ENCODE data around the gene XIRP2. TPM values are rescaled to one million over a fixed set of nuclear protein-coding genes. Genes with fewer than 3 reads are reported as not detected.

XIRP2 gene
- total RNA-seq, 1 donor from 2014 or later: not detected

DNA sequence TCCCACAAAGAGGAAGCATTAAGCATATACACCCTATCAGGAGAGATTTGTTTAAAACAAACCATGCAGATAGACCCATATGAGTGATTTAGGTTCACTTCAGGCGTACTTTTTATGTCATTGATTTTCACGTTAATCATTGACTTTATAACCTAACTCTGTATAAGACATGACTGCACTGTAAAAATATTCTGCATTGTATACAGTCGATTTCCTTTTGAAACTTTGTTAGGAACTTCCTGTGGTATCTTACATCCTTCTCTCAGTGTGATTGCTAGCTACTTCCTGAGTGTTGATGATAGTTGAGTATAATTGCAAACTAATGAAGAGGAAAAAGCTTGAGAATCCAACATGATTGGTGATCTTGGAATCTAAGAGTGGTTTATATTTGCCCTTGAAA is 69.4 kb downstream of the XIRP2 start:
- Histone ChIP-seq H2AFZ (replicated peaks) (peak overlapping the region; percentile 61), H3K9me3 (ENCODE audit: low read depth) (no peaks in the 10 kb centered on the region), H3K27me3 (no peaks in the 10 kb centered on the region), H3K9ac (no peak overlapping the region), H3F3A (ENCODE audit: low read depth) (no peaks in the 10 kb centered on the region), H3K79me2 (ENCODE audit: low read depth) (no peaks in the 10 kb centered on the region), H3K27ac (no peak overlapping the region), H3K4me3 (no peak overlapping the region), H3K4me2 (no peak overlapping the region), H3K4me1 (peaks cover 7% of the 10 kb centered on the region), H3K36me3 (no peaks in the 10 kb centered on the region), H4K20me1 (ENCODE audit: low read depth) (no peaks in the 10 kb centered on the region)
- Mint-ChIP-seq H3K36me3 (no peaks in the 10 kb centered on the region), H3K4me3 (no peak overlapping the region), H3K27me3 (ENCODE audit: insufficient read depth, low read depth) (peaks cover 5% of the 10 kb centered on the region), H3K9me3 (no peaks in the 10 kb centered on the region), H3K4me1 (peaks cover 5% of the 10 kb centered on the region), H3K27ac (no peak overlapping the region)
- no peak for DNase-seq (ENCODE audit: low spot score)
- no peak for TF ChIP-seq EZH2 (IDR thresholded peaks at IDR 0.05)
- TF ChIP-seq EZH2phosphoT487 (IDR thresholded peaks at IDR 0.05): no peak
- TF ChIP-seq, protein P1, sequence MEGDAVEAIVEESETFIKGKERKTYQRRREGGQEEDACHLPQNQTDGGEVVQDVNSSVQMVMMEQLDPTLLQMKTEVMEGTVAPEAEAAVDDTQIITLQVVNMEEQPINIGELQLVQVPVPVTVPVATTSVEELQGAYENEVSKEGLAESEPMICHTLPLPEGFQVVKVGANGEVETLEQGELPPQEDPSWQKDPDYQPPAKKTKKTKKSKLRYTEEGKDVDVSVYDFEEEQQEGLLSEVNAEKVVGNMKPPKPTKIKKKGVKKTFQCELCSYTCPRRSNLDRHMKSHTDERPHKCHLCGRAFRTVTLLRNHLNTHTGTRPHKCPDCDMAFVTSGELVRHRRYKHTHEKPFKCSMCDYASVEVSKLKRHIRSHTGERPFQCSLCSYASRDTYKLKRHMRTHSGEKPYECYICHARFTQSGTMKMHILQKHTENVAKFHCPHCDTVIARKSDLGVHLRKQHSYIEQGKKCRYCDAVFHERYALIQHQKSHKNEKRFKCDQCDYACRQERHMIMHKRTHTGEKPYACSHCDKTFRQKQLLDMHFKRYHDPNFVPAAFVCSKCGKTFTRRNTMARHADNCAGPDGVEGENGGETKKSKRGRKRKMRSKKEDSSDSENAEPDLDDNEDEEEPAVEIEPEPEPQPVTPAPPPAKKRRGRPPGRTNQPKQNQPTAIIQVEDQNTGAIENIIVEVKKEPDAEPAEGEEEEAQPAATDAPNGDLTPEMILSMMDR (IDR thresholded peaks at IDR 0.05): no peak

DNA sequence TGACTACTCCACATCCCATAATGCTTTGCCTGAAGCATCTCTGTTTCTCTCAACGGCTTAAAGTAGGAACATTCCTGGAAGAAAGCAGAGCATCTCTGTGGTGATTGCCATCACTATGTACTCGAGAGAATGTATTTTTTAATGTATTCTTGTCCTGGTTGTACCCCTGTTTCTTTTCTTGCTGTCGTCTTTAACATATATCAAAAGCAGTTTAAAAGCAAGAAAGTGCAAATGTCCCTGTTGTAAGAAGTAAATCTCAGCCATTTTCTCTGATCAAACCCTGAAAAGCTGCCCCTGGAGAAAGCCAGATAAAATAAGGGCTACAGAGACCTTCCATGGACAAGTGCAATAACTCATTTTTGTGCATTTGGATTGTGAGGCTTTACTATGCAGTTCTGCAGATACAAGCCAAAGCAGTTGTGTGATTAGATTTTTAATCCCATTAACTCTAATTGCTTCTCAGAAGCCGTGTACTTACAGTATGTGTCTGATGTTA is 70.8 kb downstream of the XIRP2 start:
- Mint-ChIP-seq H3K4me1 (peaks cover 5% of the 10 kb centered on the region), H3K36me3 (no peaks in the 10 kb centered on the region), H3K27ac (no peak overlapping the region), H3K27me3 (ENCODE audit: insufficient read depth, low read depth) (peaks cover 5% of the 10 kb centered on the region), H3K9me3 (no peaks in the 10 kb centered on the region), H3K4me3 (no peak overlapping the region)
- H4K20me1 ChIP-seq (ENCODE audit: low read depth): no peaks in the 10 kb centered on the region
- H3K4me2 ChIP-seq: no peak overlapping the region
- H3K27me3 ChIP-seq: no peaks in the 10 kb centered on the region
- H3K27ac ChIP-seq: no peak overlapping the region
- no peaks in the 10 kb centered on the region for H3K36me3 ChIP-seq
- TF ChIP-seq, protein P1 (IDR thresholded peaks at IDR 0.05): no peak
- TF ChIP-seq EZH2phosphoT487 (IDR thresholded peaks at IDR 0.05) (no peak), EZH2 (IDR thresholded peaks at IDR 0.05) (no peak)
- H2AFZ ChIP-seq (replicated peaks): peak overlapping the region; percentile 51
- no peak overlapping the region for H3K9ac ChIP-seq
- no peak overlapping the region for H3K4me3 ChIP-seq
- no peaks in the 10 kb centered on the region for H3K9me3 ChIP-seq (ENCODE audit: low read depth)
- DNase-seq (ENCODE audit: low spot score): no peak
- H3F3A ChIP-seq (ENCODE audit: low read depth): no peaks in the 10 kb centered on the region
- no peaks in the 10 kb centered on the region for H3K79me2 ChIP-seq (ENCODE audit: low read depth)
- H3K4me1 ChIP-seq: peaks cover 7% of the 10 kb centered on the region

GRCh38 chr2:166959556-166959955 is 71.3 kb downstream of the XIRP2 start:
- H3K9me3 ChIP-seq (ENCODE audit: low read depth): no peaks in the 10 kb centered on the region
- no peak for DNase-seq (ENCODE audit: low spot score)
- no peaks in the 10 kb centered on the region for H3K79me2 ChIP-seq (ENCODE audit: low read depth)
- no peaks in the 10 kb centered on the region for H3K36me3 ChIP-seq
- H3K4me2 ChIP-seq: no peak overlapping the region
- H3F3A ChIP-seq (ENCODE audit: low read depth): no peaks in the 10 kb centered on the region
- Mint-ChIP-seq H3K36me3 (no peaks in the 10 kb centered on the region), H3K27me3 (ENCODE audit: insufficient read depth, low read depth) (peaks cover 5% of the 10 kb centered on the region), H3K9me3 (no peaks in the 10 kb centered on the region), H3K4me3 (no peak overlapping the region), H3K4me1 (peaks cover 5% of the 10 kb centered on the region), H3K27ac (no peak overlapping the region)
- H2AFZ ChIP-seq (replicated peaks): peak overlapping the region; percentile 51
- H3K27ac ChIP-seq: no peak overlapping the region
- peaks cover 7% of the 10 kb centered on the region for H3K4me1 ChIP-seq
- no peaks in the 10 kb centered on the region for H3K27me3 ChIP-seq
- TF ChIP-seq EZH2 (IDR thresholded peaks at IDR 0.05): no peak
- TF ChIP-seq, protein P1 (IDR thresholded peaks at IDR 0.05): no peak
- no peak for TF ChIP-seq EZH2phosphoT487 (IDR thresholded peaks at IDR 0.05)
- no peak overlapping the region for H3K9ac ChIP-seq
- H4K20me1 ChIP-seq (ENCODE audit: low read depth): no peaks in the 10 kb centered on the region
- H3K4me3 ChIP-seq: no peak overlapping the region

Data from neural progenitor cell (in vitro differentiated cells).